Thyroid gland (tissue), 4 donors: Measurements from ENCODE around the gene RXRB. TPM values are rescaled to one million over a fixed set of nuclear protein-coding genes. Genes with fewer than 3 reads are reported as not detected.

Experiments used
- DNase-seq, 2 donors: peaks; one replicate each; pipeline ENCODE4 v3.0.0-alpha.2; 2019
- H3K27ac ChIP-seq, 3 donors: fragments of 200-600 bp; sonication (generic); 1 replicate in 2 of 3; 2 replicates in 1 of 3; pipeline ENCODE4 v1.5.1; 2016 to 2019; ENCODE audit warnings: mild to moderate bottlenecking in 1 of 3, moderate library complexity in 1 of 3
- H3K27me3 ChIP-seq: fragments of 200-600 bp; sonication (generic); one replicate; pipeline ENCODE4 v1.5.1; 2019
- H3K36me3 ChIP-seq, 2 donors: fragments of 200-600 bp; sonication (generic); one replicate each; pipeline ENCODE4 v1.5.1; 2016 to 2019
- H3K4me1 ChIP-seq, 2 donors: fragments of 200-600 bp; sonication (generic); one replicate each; pipeline ENCODE4 v1.5.1; 2017 to 2019
- H3K4me3 ChIP-seq, 3 donors: fragments of 200-600 bp; sonication (generic); replicated peaks in 1 of 3; 1 replicate in 2 of 3; 2 replicates in 1 of 3; pipeline ENCODE4 v1.5.1; 2016; ENCODE audit warnings: mild to moderate bottlenecking in 1 of 3
- H3K9me3 ChIP-seq: fragments of 200-600 bp; sonication (generic); one replicate; pipeline ENCODE4 v1.5.1; 2017
- CTCF ChIP-seq, 6 experiments: fragments of 200-600 bp in 3 of 6; fragments of 450-650 bp in 3 of 6; sonication (generic) in 3 of 6; IDR thresholded peaks; one replicate each; pipeline ENCODE4 v1.5.1; 2016 to 2019; ENCODE audit warnings: antibody characterized with exemption in 6 of 6, mild to moderate bottlenecking in 2 of 6, inconsistent platforms in 1 of 6, moderate library complexity in 1 of 6
- POLR2A ChIP-seq, 2 donors: fragments of 450-650 bp; IDR thresholded peaks; one replicate each; pipeline ENCODE4 v1.6.1; 2017; ENCODE audit warnings: antibody characterized with exemption in 2 of 2, mild to moderate bottlenecking in 2 of 2, moderate library complexity in 1 of 2
- WGBS, 2 donors: methylation state at CpG; one replicate each; pipeline ENCODE4 v1.1.5; 2017; 5-methylcytosine and 5-hydroxymethylcytosine counted together
- intact Hi-C: fragments of 100-400 bp; cut with DNase I; formaldehyde crosslinking; loops from one replicate; pipeline ENCODE4 v1.15.1; 2023
- total RNA-seq, 4 donors: library from RNA; depleted of rRNA; stranded (reverse); fragments of >200 nt; gene quantifications; one replicate each; pipeline ENCODE4 v1.2.3, GENCODE V29; 2016

RXRB gene
- total RNA-seq, 4 donors from 2014 or later, result 29.6 to 46.8 (median 41.2) TPM

- no peaks in the 10 kb centered on the region for H3K27me3 ChIP-seq
- peaks cover 10 to 16% of the 10 kb centered on the region in 2 donors for H3K4me1 ChIP-seq
- H3K27ac ChIP-seq, result peak overlapping the region; percentile 89 to 96 (median 95)
- H3K9me3 ChIP-seq, result no peaks in the 10 kb centered on the region
- intact Hi-C loops, result loop anchor here (2.0 to 10.0 kb wide), 4 partner anchors 47 to 233 kb away; partner anchors contain the start of genes RXRB and SLC39A7
- peak overlapping the region in 2 of 3 donors; percentile 47 to 48 for H3K4me3 ChIP-seq
- WGBS, 2 donors, result 4 to 8% methylated on average over 16 to 28 of the region's 28 CpGs
- peak; percentile 86 to 87 for DNase-seq
- TF ChIP-seq CTCF (IDR thresholded peaks at IDR 0.05) (peak; percentile 95 to 98 (median 98)), POLR2A (IDR thresholded peaks at IDR 0.05) (no peak)
- no peaks in the 10 kb centered on the region for H3K36me3 ChIP-seq
These were observed 47.6 kb upstream of the RXRB start for GRCh38 chr6:33247977-33248642.

GRCh38 chr6:33243476-33243875 lies 43.0 kb upstream of the RXRB start:
- Histone ChIP-seq H3K36me3 (no peaks in the 10 kb centered on the region), H3K27me3 (no peaks in the 10 kb centered on the region), H3K9me3 (no peaks in the 10 kb centered on the region), H3K4me1 (peaks cover 4 to 5% of the 10 kb centered on the region in 2 donors), H3K27ac (no peak overlapping the region), H3K4me3 (no peak overlapping the region)
- WGBS, 2 donors, result 47 to 48% methylated on average over 1 of the region's 1 CpG
- intact Hi-C loops, result loop anchor here (10.0 kb wide), 1 partner anchor 229 kb away; no protein-coding TSS in a partner anchor
- DNase-seq, result no peak
- TF ChIP-seq POLR2A (IDR thresholded peaks at IDR 0.05), result no peak
- no peak for TF ChIP-seq CTCF (IDR thresholded peaks at IDR 0.05)

- intact Hi-C loops, result loop anchor here (10.0 kb wide), 1 partner anchor 227 kb away; no protein-coding TSS in a partner anchor
- 70 to 79% methylated on average over 3 of the region's 3 CpGs for WGBS, 2 donors
- no peak for DNase-seq
- H3K27me3 ChIP-seq, result no peaks in the 10 kb centered on the region
- no peaks in the 10 kb centered on the region for H3K4me1 ChIP-seq
- H3K4me3 ChIP-seq, result no peak overlapping the region
- TF ChIP-seq CTCF (IDR thresholded peaks at IDR 0.05) (no peak), POLR2A (IDR thresholded peaks at IDR 0.05) (no peak)
- no peaks in the 10 kb centered on the region for H3K36me3 ChIP-seq
- no peaks in the 10 kb centered on the region for H3K9me3 ChIP-seq
- no peak overlapping the region for H3K27ac ChIP-seq
These were observed 41.5 kb upstream of the RXRB start for GRCh38 chr6:33241968-33242367.

GRCh38 chr6:33237741-33238140 lies 37.3 kb upstream of the RXRB start:
- H3K4me3 ChIP-seq, result no peak overlapping the region
- H3K27me3 ChIP-seq, result no peaks in the 10 kb centered on the region

More at GRCh38 chr6:33237741-33238140, 37.3 kb upstream of the RXRB start:
- Histone ChIP-seq H3K36me3 (no peaks in the 10 kb centered on the region), H3K9me3 (no peaks in the 10 kb centered on the region), H3K4me1 (no peaks in the 10 kb centered on the region), H3K27ac (no peak overlapping the region)
- WGBS, 2 donors, result 63 to 89% methylated on average over 2 of the region's 2 CpGs
- DNase-seq, result no peak
- intact Hi-C loops, result no loop called here
- no peak for TF ChIP-seq POLR2A (IDR thresholded peaks at IDR 0.05)
- no peak for TF ChIP-seq CTCF (IDR thresholded peaks at IDR 0.05)
